Effector memory CD8-positive, alpha-beta T cell (primary cell): ENCODE results near the gene GRK5.

ENCODE experiments used
- ATAC-seq: fragments of 150-1000 bp; cut with Tn5 transposase; replicated peaks from 2 replicates; pipeline ENCODE4 v1.10.0; 2021; ENCODE audit warnings: mild to moderate bottlenecking, moderate library complexity
- DNase-seq, 3 experiments: peaks; one replicate each; pipeline ENCODE4 v3.0.0; 2021
- H3K27ac Mint-ChIP-seq, 2 donors: one replicate each; pipeline ENCODE4 v1.8.0; 2022; ENCODE audit warnings: mild to moderate bottlenecking in 2 of 2, mixed read lengths in 2 of 2, moderate library complexity in 2 of 2
- H3K27me3 Mint-ChIP-seq, 2 donors: one replicate each; pipeline ENCODE4 v1.8.0; 2022; ENCODE audit warnings: mixed read lengths in 2 of 2
- H3K36me3 Mint-ChIP-seq: one replicate; pipeline ENCODE4 v1.8.0; 2022; ENCODE audit warnings: mild to moderate bottlenecking, moderate library complexity, mixed read lengths; ENCODE audit not compliant: insufficient read depth
- H3K4me1 Mint-ChIP-seq, 2 donors: one replicate each; pipeline ENCODE4 v1.8.0; 2022; ENCODE audit warnings: low read depth in 2 of 2, mixed read lengths in 2 of 2
- H3K4me3 Mint-ChIP-seq, 2 donors: one replicate each; pipeline ENCODE4 v1.8.0; 2022; ENCODE audit warnings: mild to moderate bottlenecking in 2 of 2, mixed read lengths in 2 of 2, moderate library complexity in 2 of 2
- H3K9me3 Mint-ChIP-seq, 2 donors: one replicate each; pipeline ENCODE4 v1.8.0; 2022; ENCODE audit warnings: mixed read lengths in 2 of 2

GRK5 gene

DNA sequence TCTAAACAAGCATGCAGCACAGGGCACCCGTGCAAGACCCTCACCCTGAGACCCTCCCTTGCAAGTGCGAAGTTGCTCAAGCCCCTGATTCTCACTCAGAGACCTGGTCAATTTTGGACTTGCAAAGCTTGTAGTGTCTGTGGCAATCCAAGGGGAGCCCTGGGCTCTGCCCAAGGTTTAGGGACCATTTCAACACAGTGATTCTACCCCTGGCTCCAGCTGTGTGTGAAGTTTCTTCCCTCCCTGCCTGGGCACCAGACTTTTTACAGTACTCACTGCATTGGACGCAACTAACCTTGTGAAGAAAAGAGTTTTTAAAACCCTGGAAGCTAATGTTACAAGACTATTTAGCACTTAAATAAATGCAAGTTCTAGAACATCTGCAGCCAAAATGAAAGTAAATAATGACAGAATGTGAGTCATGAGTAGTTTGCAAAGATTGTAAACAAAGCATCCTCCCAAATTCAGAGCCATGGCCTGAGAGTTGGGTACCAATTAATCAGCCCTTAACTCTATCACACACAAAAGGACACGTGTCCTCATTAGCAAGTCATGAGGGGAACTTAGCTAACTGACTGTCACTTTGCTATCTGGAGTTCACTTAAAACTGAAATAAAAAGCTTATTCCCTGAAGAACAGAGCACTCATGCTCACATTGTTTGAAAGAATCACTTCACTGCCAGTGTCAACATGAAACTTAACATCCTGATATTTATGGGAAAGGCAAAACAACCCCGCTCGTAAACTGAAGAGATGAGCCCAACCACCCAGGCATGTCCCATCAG lies 287.1 kb downstream of the GRK5 start:
- Mint-ChIP-seq H3K4me1 (peaks cover 28 to 33% of the 10 kb centered on the region in 2 donors), H3K27ac (peak overlapping the region; percentile 88 to 91), H3K36me3 (peaks cover 6% of the 10 kb centered on the region), H3K9me3 (no peaks in the 10 kb centered on the region), H3K4me3 (peak overlapping the region; percentile 17 to 32), H3K27me3 (no peaks in the 10 kb centered on the region)
- ATAC-seq: no peak
- no peak for DNase-seq

DNA sequence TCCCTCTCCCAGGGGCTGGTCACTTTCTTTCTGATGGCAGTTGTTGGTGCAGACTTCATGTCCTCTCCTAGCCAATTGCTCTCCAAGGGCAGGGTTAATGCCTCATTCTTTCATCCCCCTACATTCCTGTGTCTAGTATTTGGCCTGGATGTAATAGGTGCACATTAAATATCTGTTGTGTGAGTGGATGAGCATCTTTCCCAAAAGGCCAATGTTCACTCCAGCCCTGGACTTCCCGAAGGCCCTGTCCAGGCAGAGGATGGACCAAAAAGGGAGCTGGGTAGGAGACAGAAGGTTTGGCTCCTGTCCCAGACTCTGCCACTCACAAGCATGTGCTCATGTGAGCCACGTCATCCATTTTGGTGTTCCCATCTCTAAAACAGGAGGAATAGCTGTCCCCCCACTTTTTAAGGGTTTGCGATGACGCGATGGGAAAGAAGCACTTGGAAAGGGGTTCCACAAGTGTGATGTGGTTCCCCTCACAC lies 287.7 kb downstream of the GRK5 start:
- H3K9me3 Mint-ChIP-seq: no peaks in the 10 kb centered on the region
- no peak overlapping the region for H3K4me3 Mint-ChIP-seq
- H3K4me1 Mint-ChIP-seq: peaks cover 23 to 31% of the 10 kb centered on the region in 2 donors
- peak overlapping the region; percentile 88 to 91 for H3K27ac Mint-ChIP-seq
- H3K27me3 Mint-ChIP-seq: no peaks in the 10 kb centered on the region
- DNase-seq (no peak), ATAC-seq (no peak)
- H3K36me3 Mint-ChIP-seq: peaks cover 6% of the 10 kb centered on the region

- no peak for DNase-seq
- peaks cover 22 to 27% of the 10 kb centered on the region in 2 donors for H3K4me1 Mint-ChIP-seq
- peak overlapping the region; percentile 88 to 91 for H3K27ac Mint-ChIP-seq
- no peaks in the 10 kb centered on the region for H3K27me3 Mint-ChIP-seq
- ATAC-seq: no peak
- no peaks in the 10 kb centered on the region for H3K9me3 Mint-ChIP-seq
- no peak overlapping the region for H3K4me3 Mint-ChIP-seq
- peaks cover 4% of the 10 kb centered on the region for H3K36me3 Mint-ChIP-seq
Observed at GRCh38 chr10:119495545-119495944, 288.2 kb downstream of the GRK5 start.

DNA sequence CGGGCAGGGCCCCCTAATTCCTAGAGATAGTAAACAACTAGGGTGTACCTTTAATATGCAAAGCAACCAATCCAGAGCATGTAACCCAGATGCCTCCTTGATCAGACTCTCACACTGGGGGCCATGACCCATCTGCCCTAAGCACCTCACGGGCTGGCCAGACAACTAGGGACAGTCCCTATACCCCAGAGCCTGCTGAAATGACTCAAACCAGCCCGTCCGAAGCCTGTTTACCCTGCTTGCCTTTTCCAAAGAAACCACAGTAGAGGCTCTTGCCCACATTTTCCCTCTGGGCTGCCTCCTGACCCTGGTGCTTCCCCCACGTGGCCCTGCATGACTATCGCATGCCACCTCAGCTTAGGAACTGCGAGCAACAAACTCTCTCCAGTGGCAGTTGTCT lies 288.9 kb downstream of the GRK5 start:
- DNase-seq: no peak
- H3K27ac Mint-ChIP-seq: peak overlapping the region; percentile 75 to 91

DNA sequence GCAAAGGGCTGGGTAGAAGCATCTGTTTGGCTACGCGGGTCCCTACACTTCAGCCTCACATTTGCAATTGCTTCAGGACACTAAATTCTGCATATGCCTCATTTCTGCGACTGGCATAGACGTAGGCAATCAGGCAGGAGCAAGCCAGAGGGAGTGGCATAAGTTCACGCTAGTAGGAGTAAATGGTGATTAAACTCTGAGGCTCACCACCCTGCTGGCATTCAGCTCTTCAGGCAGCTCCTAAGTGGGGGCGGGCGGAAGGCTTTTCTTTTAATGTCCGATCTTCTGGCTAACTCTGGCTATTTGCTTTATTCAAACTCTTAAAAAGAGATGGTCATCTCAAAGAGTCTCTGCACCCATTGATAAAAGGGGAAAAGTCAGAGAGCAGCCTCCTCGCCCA lies 289.9 kb downstream of the GRK5 start:
- ATAC-seq (no peak), DNase-seq (no peak)
- Mint-ChIP-seq H3K27me3 (no peaks in the 10 kb centered on the region), H3K36me3 (peaks cover 6% of the 10 kb centered on the region), H3K4me3 (no peak overlapping the region), H3K4me1 (peaks cover 32 to 39% of the 10 kb centered on the region in 2 donors), H3K9me3 (no peaks in the 10 kb centered on the region), H3K27ac (peak overlapping the region; percentile 75 to 91)

More for the DNA sequence above, 288.9 kb downstream of the GRK5 start:
- ATAC-seq: no peak
- H3K4me1 Mint-ChIP-seq: peaks cover 26 to 31% of the 10 kb centered on the region in 2 donors
- no peaks in the 10 kb centered on the region for H3K36me3 Mint-ChIP-seq
- no peaks in the 10 kb centered on the region for H3K9me3 Mint-ChIP-seq
- no peaks in the 10 kb centered on the region for H3K27me3 Mint-ChIP-seq
- no peak overlapping the region for H3K4me3 Mint-ChIP-seq

- Mint-ChIP-seq H3K27me3 (no peaks in the 10 kb centered on the region), H3K27ac (peak overlapping the region in 1 of 2 donors; percentile 8), H3K4me1 (peaks cover 37 to 43% of the 10 kb centered on the region in 2 donors), H3K4me3 (no peak overlapping the region), H3K9me3 (no peaks in the 10 kb centered on the region), H3K36me3 (peaks cover 8% of the 10 kb centered on the region)
- DNase-seq: no peak
- no peak for ATAC-seq
Observed at GRCh38 chr10:119498889-119499676, 291.7 kb downstream of the GRK5 start.

- Mint-ChIP-seq H3K36me3 (peaks cover 8% of the 10 kb centered on the region), H3K9me3 (no peaks in the 10 kb centered on the region), H3K4me3 (no peak overlapping the region), H3K4me1 (peaks cover 33 to 39% of the 10 kb centered on the region in 2 donors), H3K27ac (peak overlapping the region in 1 of 2 donors; percentile 8), H3K27me3 (no peaks in the 10 kb centered on the region)
- no peak for ATAC-seq
- no peak for DNase-seq
Observed at GRCh38 chr10:119499677-119500002, 292.3 kb downstream of the GRK5 start.

GRCh38 chr10:119500123-119500795 lies 292.9 kb downstream of the GRK5 start:
- Mint-ChIP-seq H3K4me1 (peaks cover 34 to 35% of the 10 kb centered on the region in 2 donors), H3K4me3 (no peak overlapping the region), H3K27me3 (no peaks in the 10 kb centered on the region), H3K27ac (peak overlapping the region; percentile 97), H3K9me3 (no peaks in the 10 kb centered on the region), H3K36me3 (peaks cover 13% of the 10 kb centered on the region)
- DNase-seq (no peak), ATAC-seq (no peak)

- Mint-ChIP-seq H3K27me3 (no peaks in the 10 kb centered on the region), H3K36me3 (peaks cover 13% of the 10 kb centered on the region), H3K27ac (peak overlapping the region; percentile 97), H3K4me1 (peaks cover 34 to 35% of the 10 kb centered on the region in 2 donors), H3K4me3 (peak overlapping the region in 1 of 2 donors; percentile 38), H3K9me3 (no peaks in the 10 kb centered on the region)
- no peak for ATAC-seq
- no peak for DNase-seq
Observed at GRCh38 chr10:119500821-119501220, 293.4 kb downstream of the GRK5 start.

DNA sequence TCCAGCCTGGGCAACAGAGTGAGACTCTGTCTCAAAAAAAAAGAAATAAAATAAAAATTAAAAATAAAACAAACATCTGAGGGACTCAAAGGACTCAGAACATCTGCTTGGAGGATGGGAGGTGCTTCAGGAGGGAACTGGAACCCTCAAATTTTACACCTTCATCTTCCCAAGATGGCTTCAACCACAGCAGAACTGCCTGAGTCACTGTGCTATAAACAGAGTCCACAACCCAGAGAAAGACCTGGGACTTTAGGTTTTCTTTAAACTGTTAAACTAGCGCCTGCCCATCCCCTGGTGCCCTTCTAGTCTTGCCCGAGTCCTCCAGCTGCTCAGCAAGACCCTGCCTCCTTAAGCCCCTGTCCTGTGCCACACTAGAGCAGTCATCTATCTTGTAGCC lies 294.3 kb downstream of the GRK5 start:
- no peaks in the 10 kb centered on the region for H3K9me3 Mint-ChIP-seq
- ATAC-seq: peak; percentile 31
- DNase-seq: peak in 1 of 3 experiments; percentile 20
- peaks cover 31 to 35% of the 10 kb centered on the region in 2 donors for H3K4me1 Mint-ChIP-seq
- peak overlapping the region; percentile 80 to 83 for H3K4me3 Mint-ChIP-seq
- H3K27me3 Mint-ChIP-seq: no peaks in the 10 kb centered on the region
- H3K27ac Mint-ChIP-seq: peak overlapping the region; percentile 97
- peaks cover 19% of the 10 kb centered on the region for H3K36me3 Mint-ChIP-seq

GRCh38 chr10:119502209-119502608 lies 294.8 kb downstream of the GRK5 start:
- Mint-ChIP-seq H3K36me3 (peaks cover 22% of the 10 kb centered on the region), H3K4me3 (peak overlapping the region; percentile 80 to 83), H3K27ac (peak overlapping the region; percentile 97), H3K27me3 (no peaks in the 10 kb centered on the region), H3K9me3 (no peaks in the 10 kb centered on the region), H3K4me1 (peaks cover 31 to 40% of the 10 kb centered on the region in 2 donors)
- peak; percentile 63 to 74 (median 66) for DNase-seq
- peak; percentile 94 for ATAC-seq

DNA sequence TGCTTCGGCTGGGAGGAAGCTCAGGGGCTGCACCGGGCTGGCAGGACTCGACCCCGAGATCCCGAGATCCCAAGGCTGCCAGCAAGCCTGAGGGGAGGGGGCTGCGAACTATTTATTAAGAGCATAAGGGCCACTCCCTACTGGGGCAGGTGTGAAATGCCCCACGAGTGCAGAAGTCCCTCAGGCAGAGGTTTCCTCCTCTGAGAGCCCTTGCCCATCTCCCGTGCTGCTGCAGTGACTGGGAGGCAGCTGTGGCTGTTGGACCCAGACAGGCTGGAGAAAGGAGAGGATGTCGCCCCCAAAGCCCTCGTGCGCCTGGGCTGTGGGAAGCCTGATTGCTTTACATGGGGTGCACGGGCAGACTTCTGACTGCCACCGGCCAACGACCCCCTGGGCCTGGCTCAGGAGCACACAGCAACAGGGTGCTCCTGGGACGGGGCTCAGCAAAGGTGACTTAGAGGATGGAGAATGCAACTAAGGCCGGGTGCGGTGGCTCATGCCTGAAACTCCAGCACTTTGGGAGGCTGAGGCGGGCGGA lies 295.3 kb downstream of the GRK5 start:
- peak; percentile 3 for ATAC-seq
- peaks cover 28 to 40% of the 10 kb centered on the region in 2 donors for H3K4me1 Mint-ChIP-seq
- peak overlapping the region; percentile 80 to 83 for H3K4me3 Mint-ChIP-seq
- H3K36me3 Mint-ChIP-seq: peaks cover 22% of the 10 kb centered on the region
- H3K27me3 Mint-ChIP-seq: no peaks in the 10 kb centered on the region
- no peaks in the 10 kb centered on the region for H3K9me3 Mint-ChIP-seq
- peak overlapping the region; percentile 97 for H3K27ac Mint-ChIP-seq
- DNase-seq: peak in 1 of 3 experiments; percentile 11

GRCh38 chr10:119503821-119504220 lies 296.4 kb downstream of the GRK5 start:
- H3K27ac Mint-ChIP-seq: peak overlapping the region; percentile 64 to 97
- ATAC-seq: no peak
- H3K36me3 Mint-ChIP-seq: peaks cover 22% of the 10 kb centered on the region
- no peaks in the 10 kb centered on the region for H3K27me3 Mint-ChIP-seq
- H3K4me3 Mint-ChIP-seq: peak overlapping the region; percentile 39 to 41
- H3K9me3 Mint-ChIP-seq: no peaks in the 10 kb centered on the region
- DNase-seq: no peak
- peaks cover 28 to 44% of the 10 kb centered on the region in 2 donors for H3K4me1 Mint-ChIP-seq
